NT2/D1 (cell line): ENCODE data around the gene C3orf80.
"Not testable (repeated sequence)": the region's sequence is repeated elsewhere in the genome, so short reads cannot be mapped to it uniquely, and the experiment has no call there.

Source experiments
- DNase-seq: peaks from one replicate; pipeline ENCODE4 v3.0.0-alpha.2; 2011; ENCODE audit warnings: low read depth, low spot score
- H3K27me3 ChIP-seq: 2 replicates; pipeline ENCODE4 v1.6.0; 2011; ENCODE audit warnings: mild to moderate bottlenecking; ENCODE audit not compliant: insufficient read length, insufficient read depth
- H3K36me3 ChIP-seq: 2 replicates; pipeline ENCODE4 v1.6.1; 2011; ENCODE audit warnings: mild to moderate bottlenecking, low read length, mixed read lengths; ENCODE audit not compliant: insufficient read depth, insufficient read length
- H3K4me1 ChIP-seq: 2 replicates; pipeline ENCODE4 v1.5.1; 2011; ENCODE audit not compliant: insufficient read depth, insufficient read length
- H3K4me3 ChIP-seq: 2 replicates; pipeline ENCODE4 v1.5.1; 2011; ENCODE audit warnings: low read depth; ENCODE audit not compliant: insufficient read length
- H3K9ac ChIP-seq: 2 replicates; pipeline ENCODE4 v1.6.0; 2011; ENCODE audit warnings: low read depth; ENCODE audit not compliant: insufficient read length
- H3K9me3 ChIP-seq: 2 replicates; pipeline ENCODE4 v1.5.1; 2011; ENCODE audit warnings: mild to moderate bottlenecking, low read length; ENCODE audit not compliant: insufficient read depth
- SUZ12 ChIP-seq: IDR thresholded peaks from 2 replicates; pipeline ENCODE4 v1.6.1; 2011; ENCODE audit not compliant: insufficient read length, insufficient read depth; ENCODE audit errors: extremely low read depth
- YY1 ChIP-seq: IDR thresholded peaks from 2 replicates; pipeline ENCODE4 v1.6.1; 2011; ENCODE audit not compliant: insufficient read length, insufficient read depth
- ZNF274 ChIP-seq: IDR thresholded peaks from 2 replicates; pipeline ENCODE4 v1.6.1; 2011; ENCODE audit warnings: mild to moderate bottlenecking, low read depth, low read length

C3orf80 gene

GRCh38 chr3:160225176-160226025 is at the start of gene C3orf80:
Gene C3orf80, plus strand, starts transcription at chr3:160225422. Its CDS starts 214 bp downstream, at chr3:160225636.
- peak within 1 kb of the TSS; percentile 50 for H3K4me3 ChIP-seq
- TF ChIP-seq SUZ12 = no peak
- TF ChIP-seq ZNF274 = no peak
- TF ChIP-seq YY1 = no peak
- no peaks in the 10 kb centered on the region for H3K9me3 ChIP-seq
- peak within 1 kb of the TSS; percentile 73 for H3K9ac ChIP-seq
- no peaks in the 10 kb centered on the region for H3K36me3 ChIP-seq
- peaks cover 7% of the 10 kb centered on the region for H3K4me1 ChIP-seq
- DNase-seq = peak; percentile 52
- H3K27me3 ChIP-seq = peaks cover 60% of the 10 kb centered on the region

GRCh38 chr3:160176923-160177322 is 48.3 kb upstream of the C3orf80 start:
- no peak for TF ChIP-seq ZNF274
- no peak for TF ChIP-seq SUZ12
- no peak for TF ChIP-seq YY1
- Histone ChIP-seq H3K36me3 (no peaks in the 10 kb centered on the region), H3K4me3 (no peak overlapping the region), H3K9me3 (peaks cover 13% of the 10 kb centered on the region; the same call in 1 of the 2 replicates), H3K9ac (no peak overlapping the region), H3K27me3 (no peaks in the 10 kb centered on the region), H3K4me1 (no peaks in the 10 kb centered on the region)
- DNase-seq = no peak

GRCh38 chr3:160178661-160179060 is 46.6 kb upstream of the C3orf80 start:
- not testable (repeated sequence) for DNase-seq, H3K9ac ChIP-seq, H3K4me3 ChIP-seq, H3K27me3 ChIP-seq, H3K4me1 ChIP-seq, H3K36me3 ChIP-seq
- H3K9me3 ChIP-seq = peaks cover 13% of the 10 kb centered on the region; the same call in 1 of the 2 replicates

- not testable (repeated sequence) for DNase-seq, H3K36me3 ChIP-seq
Observed at GRCh38 chr3:160179403-160179802, 45.8 kb upstream of the C3orf80 start.

GRCh38 chr3:160179906-160180305 is 45.3 kb upstream of the C3orf80 start:
- Histone ChIP-seq H3K27me3 (no peaks in the 10 kb centered on the region), H3K36me3 (no peaks in the 10 kb centered on the region), H3K9me3 (peaks cover 13% of the 10 kb centered on the region; the same call in 1 of the 2 replicates), H3K4me3 (no peak overlapping the region), H3K9ac (no peak overlapping the region), H3K4me1 (no peaks in the 10 kb centered on the region)
- no peak for DNase-seq
- TF ChIP-seq ZNF274 = no peak
- TF ChIP-seq SUZ12 = no peak
- TF ChIP-seq YY1 = no peak

More at GRCh38 chr3:160179403-160179802, 45.8 kb upstream of the C3orf80 start:
- H3K27me3 ChIP-seq, H3K4me3 ChIP-seq, H3K9ac ChIP-seq, H3K4me1 ChIP-seq: not testable (repeated sequence)
- H3K9me3 ChIP-seq = peaks cover 13% of the 10 kb centered on the region; the same call in 1 of the 2 replicates

GRCh38 chr3:160180581-160181216 is 44.5 kb upstream of the C3orf80 start:
- no peaks in the 10 kb centered on the region for H3K36me3 ChIP-seq
- H3K9me3 ChIP-seq = peaks cover 13% of the 10 kb centered on the region; the same call in 1 of the 2 replicates
- H3K4me1 ChIP-seq = no peaks in the 10 kb centered on the region
- no peak overlapping the region for H3K4me3 ChIP-seq
- no peak for TF ChIP-seq ZNF274
- TF ChIP-seq YY1 = no peak
- TF ChIP-seq SUZ12 = no peak
- H3K27me3 ChIP-seq = no peaks in the 10 kb centered on the region
- no peak overlapping the region for H3K9ac ChIP-seq
- no peak for DNase-seq

GRCh38 chr3:160183345-160184076 is 41.7 kb upstream of the C3orf80 start:
- Histone ChIP-seq H3K27me3 (no peaks in the 10 kb centered on the region), H3K36me3 (no peaks in the 10 kb centered on the region), H3K9me3 (peaks cover 3% of the 10 kb centered on the region; the same call in 1 of the 2 replicates), H3K9ac (no peak overlapping the region), H3K4me3 (no peak overlapping the region), H3K4me1 (no peaks in the 10 kb centered on the region)
- no peak for DNase-seq
- TF ChIP-seq YY1 (no peak), SUZ12 (no peak), ZNF274 (no peak)
